ENCODE data around the gene SCN8A. TPM values are rescaled to one million over a fixed set of nuclear protein-coding genes. Genes with fewer than 3 reads are reported as not detected.

The SCN8A gene
- total and polyA plus RNA-seq, 2 experiments from 2014 or later, result 4.6 to 23.9 TPM

- no peaks in the 10 kb centered on the region for H3K36me3 ChIP-seq (ENCODE audit: insufficient read depth)
- H3F3A ChIP-seq (replicated peaks; ENCODE audit: low read depth), result 0 out of 2 replicates have a peak, but pooled peaks cover 3% of the 10 kb centered on the region
- H4K20me1 ChIP-seq (replicated peaks; ENCODE audit: insufficient read depth), result no peaks in the 10 kb centered on the region; the same call in 1 of the 2 replicates
- no peak overlapping the region for H3K27ac ChIP-seq (ENCODE audit: low read depth)
- Mint-ChIP-seq H3K4me1 (peaks cover 68% of the 10 kb centered on the region), H3K9me3 (no peaks in the 10 kb centered on the region), H3K36me3 (ENCODE audit: low read depth) (peaks cover 4% of the 10 kb centered on the region; the same call in 1 of the 3 replicates), H3K27ac (no peak overlapping the region; the same call in 1 of the 2 replicates), H3K27me3 (ENCODE audit: insufficient read depth, low read depth, poor library complexity) (peaks cover 22% of the 10 kb centered on the region), H3K4me3 (no peak overlapping the region)
- H3K27me3 ChIP-seq (ENCODE audit: insufficient read depth), result no peaks in the 10 kb centered on the region
- H3K4me1 ChIP-seq (ENCODE audit: insufficient read depth), result peaks cover 48% of the 10 kb centered on the region
- no peaks in the 10 kb centered on the region for H3K79me2 ChIP-seq (replicated peaks; ENCODE audit: insufficient read depth)
- H3K4me3 ChIP-seq, result no peak overlapping the region
- ATAC-seq (peak; percentile 8), DNase-seq (ENCODE audit: low spot score) (no peak)
- no peak overlapping the region for H2AFZ ChIP-seq
- TF ChIP-seq CTCF (conservative IDR thresholded peaks at IDR 0.05; ENCODE audit: low read depth in 2 of 2) (no peak), STAT1 (IDR thresholded peaks at IDR 0.05; ENCODE audit: unreplicated experiment) (no peak), POLR2AphosphoS5 (IDR thresholded peaks at IDR 0.05; ENCODE audit: low read depth) (no peak), ZNF462 (CRISPR knock-in tag; IDR thresholded peaks at IDR 0.05) (no peak), CREB1 (CRISPR knock-in tag; IDR thresholded peaks at IDR 0.05; ENCODE audit: low read depth) (no peak), ZNF114 (CRISPR knock-in tag; IDR thresholded peaks at IDR 0.05) (no peak), ZNF331 (CRISPR knock-in tag; IDR thresholded peaks at IDR 0.05; ENCODE audit: low read depth) (no peak), EZH2 (IDR thresholded peaks at IDR 0.05; ENCODE audit: low read depth, unreplicated experiment) (no peak)
- TF ChIP-seq, protein P1, sequence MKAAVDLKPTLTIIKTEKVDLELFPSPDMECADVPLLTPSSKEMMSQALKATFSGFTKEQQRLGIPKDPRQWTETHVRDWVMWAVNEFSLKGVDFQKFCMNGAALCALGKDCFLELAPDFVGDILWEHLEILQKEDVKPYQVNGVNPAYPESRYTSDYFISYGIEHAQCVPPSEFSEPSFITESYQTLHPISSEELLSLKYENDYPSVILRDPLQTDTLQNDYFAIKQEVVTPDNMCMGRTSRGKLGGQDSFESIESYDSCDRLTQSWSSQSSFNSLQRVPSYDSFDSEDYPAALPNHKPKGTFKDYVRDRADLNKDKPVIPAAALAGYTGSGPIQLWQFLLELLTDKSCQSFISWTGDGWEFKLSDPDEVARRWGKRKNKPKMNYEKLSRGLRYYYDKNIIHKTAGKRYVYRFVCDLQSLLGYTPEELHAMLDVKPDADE (IDR thresholded peaks at IDR 0.05), result no peak
- H3K4me2 ChIP-seq, result peak overlapping the region; percentile 65
- 0 out of 2 replicates have a peak, but pooled peaks cover 3% of the 10 kb centered on the region for H3K9me2 ChIP-seq (ENCODE audit: insufficient read depth)
Measured at GRCh38 chr12:51836827-51837173, 245.8 kb downstream of the SCN8A start.

Data from GM23338 (cell line).